ENCODE measurements around the gene MEX3D. TPM values are rescaled to one million over a fixed set of nuclear protein-coding genes. Genes with fewer than 3 reads are reported as not detected.

Gene MEX3D
- total RNA-seq, 2 experiments from 2014 or later: 1.6 to 2.3 TPM

- DNase-seq (no peak), ATAC-seq (ENCODE audit: poor library complexity) (no peak)
- Mint-ChIP-seq H3K4me3 (peak overlapping the region; percentile 1), H3K27ac (peak overlapping the region; percentile 6), H3K36me3 (ENCODE audit: low read depth) (no peaks in the 10 kb centered on the region), H3K27me3 (peaks cover 25% of the 10 kb centered on the region), H3K9me3 (no peaks in the 10 kb centered on the region), H3K4me1 (ENCODE audit: low read depth) (peaks cover 27% of the 10 kb centered on the region)
- H3K4me1 ChIP-seq (ENCODE audit: insufficient read depth, low read length): peaks cover 43% of the 10 kb centered on the region
- intact Hi-C loops (cut with DNase I, micrococcal nuclease): loop anchor here (5.0 kb wide), 2 partner anchors 33 to 73 kb away; partner anchors contain the start of genes C19orf25 (in 1 of the 2) and RPS15 (in 1 of the 2)
- H3K27ac ChIP-seq (ENCODE audit: low read depth in 1 of 2, low read length in 2 of 2): no peak overlapping the region
- no peak for TF ChIP-seq CTCF (IDR thresholded peaks at IDR 0.05)
- no peaks in the 10 kb centered on the region for H3K36me3 ChIP-seq (ENCODE audit: insufficient read depth, low read length)
- H3K9me3 ChIP-seq (ENCODE audit: control insufficient read depth in 1 of 2, insufficient read depth in 1 of 2, low read length in 2 of 2): peaks cover 0 to 28% of the 10 kb centered on the region in 2 experiments
- CTCF ChIA-PET: interaction anchor here (1.2 kb wide), 1 partner anchor 36 kb away, joined by 5 read pairs; no protein-coding TSS in a partner anchor
- no peak overlapping the region for H3K4me3 ChIP-seq (ENCODE audit: low read length)
- POLR2A ChIA-PET: interaction anchor here (2.0 kb wide), 1 partner anchor 19 kb away, joined by 7 read pairs; the partner anchor contains the start of genes PCSK4 and REEP6
- no peaks in the 10 kb centered on the region for H3K27me3 ChIP-seq (ENCODE audit: control insufficient read depth in 1 of 2, insufficient read depth in 2 of 2, low read length in 2 of 2)
Observed at GRCh38 chr19:1509602-1510441, 58.3 kb downstream of the MEX3D start.

GRCh38 chr19:1508507-1508856, 59.6 kb downstream of the MEX3D start:
- no peaks in the 10 kb centered on the region for H3K36me3 ChIP-seq (ENCODE audit: insufficient read depth, low read length)
- Mint-ChIP-seq H3K36me3 (ENCODE audit: low read depth) (no peaks in the 10 kb centered on the region), H3K27me3 (peaks cover 21% of the 10 kb centered on the region), H3K9me3 (no peaks in the 10 kb centered on the region), H3K4me1 (ENCODE audit: low read depth) (peaks cover 27% of the 10 kb centered on the region), H3K27ac (no peak overlapping the region), H3K4me3 (no peak overlapping the region)
- TF ChIP-seq CTCF (IDR thresholded peaks at IDR 0.05): no peak
- peaks cover 42% of the 10 kb centered on the region for H3K4me1 ChIP-seq (ENCODE audit: insufficient read depth, low read length)
- H3K27ac ChIP-seq (ENCODE audit: low read depth in 1 of 2, low read length in 2 of 2): no peak overlapping the region
- no peak overlapping the region for H3K4me3 ChIP-seq (ENCODE audit: low read length)
- peaks cover 6% of the 10 kb centered on the region in 2 experiments for H3K27me3 ChIP-seq (ENCODE audit: control insufficient read depth in 1 of 2, insufficient read depth in 2 of 2, low read length in 2 of 2)
- intact Hi-C loops (cut with DNase I, micrococcal nuclease): loop anchor here in 1 of 2 experiments (1.0 kb wide), 1 partner anchor 17 kb away; the partner anchor contains the start of gene REEP6
- ChIA-PET POLR2A (interaction anchor here (2.0 kb wide), 1 partner anchor 18 kb away, joined by 7 read pairs; the partner anchor contains the start of genes PCSK4 and REEP6), CTCF (interaction anchor here (0.6 to 1.2 kb wide), 2 partner anchors 37 to 219 kb away, joined by 3 to 5 read pairs; no protein-coding TSS in a partner anchor)
- H3K9me3 ChIP-seq (ENCODE audit: control insufficient read depth in 1 of 2, insufficient read depth in 1 of 2, low read length in 2 of 2): peaks cover 0 to 35% of the 10 kb centered on the region in 2 experiments
- no peak for ATAC-seq (ENCODE audit: poor library complexity)
- no peak for DNase-seq

DNA sequence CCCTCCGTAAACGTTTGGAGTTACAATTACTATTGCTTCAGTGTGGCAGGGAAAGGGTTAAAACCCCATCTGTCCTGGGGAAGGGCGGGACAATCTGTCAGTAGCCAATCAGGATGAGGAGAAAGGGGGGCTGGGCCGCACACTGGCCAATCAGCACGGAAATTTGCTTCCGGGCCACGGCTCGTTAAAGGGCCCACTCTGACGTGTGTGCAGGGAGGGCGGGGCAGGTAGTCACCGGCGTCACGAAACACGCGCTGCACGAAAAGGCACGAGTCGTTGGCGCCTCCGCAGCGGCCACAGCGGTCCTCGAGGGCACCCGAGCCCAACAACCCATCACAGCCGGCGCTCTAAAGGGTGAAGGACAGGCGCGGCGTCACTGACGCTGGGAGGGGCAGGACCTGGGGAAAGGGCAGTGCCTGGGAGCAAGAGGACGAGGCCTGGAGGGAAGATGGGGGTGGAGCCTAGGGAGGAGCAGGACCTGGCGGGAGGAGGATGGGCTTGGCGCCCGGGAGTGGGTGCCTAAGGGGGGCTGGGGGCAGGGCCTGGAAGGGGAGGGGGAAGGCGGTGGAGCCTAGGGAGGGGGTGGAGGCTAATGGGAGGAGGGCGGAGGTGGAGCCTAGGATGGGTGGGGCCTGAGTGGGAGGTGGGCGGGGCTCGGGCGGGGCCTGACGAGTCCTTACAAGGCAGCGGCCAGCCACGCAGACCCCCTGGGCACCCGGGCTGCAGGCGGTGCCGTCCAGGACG, 60.2 kb downstream of the MEX3D start:
- Mint-ChIP-seq H3K27ac (peak overlapping the region; percentile 87), H3K4me3 (peak overlapping the region; percentile 87), H3K9me3 (no peaks in the 10 kb centered on the region), H3K36me3 (ENCODE audit: low read depth) (no peaks in the 10 kb centered on the region), H3K27me3 (peaks cover 23% of the 10 kb centered on the region), H3K4me1 (ENCODE audit: low read depth) (peaks cover 27% of the 10 kb centered on the region)
- peak overlapping the region in 1 of 2 donors; percentile 62 for H3K27ac ChIP-seq (ENCODE audit: low read depth in 1 of 2, low read length in 2 of 2)
- H3K4me1 ChIP-seq (ENCODE audit: insufficient read depth, low read length): peaks cover 44% of the 10 kb centered on the region
- peak; percentile 90 for ATAC-seq (ENCODE audit: poor library complexity)
- no peaks in the 10 kb centered on the region for H3K36me3 ChIP-seq (ENCODE audit: insufficient read depth, low read length)
- ChIA-PET POLR2A (interaction anchor here (2.0 kb wide), 1 partner anchor 17 kb away, joined by 7 read pairs; the partner anchor contains the start of genes PCSK4 and REEP6), CTCF (interaction anchor here (0.6 kb wide), 1 partner anchor 219 kb away, joined by 3 read pairs; no protein-coding TSS in a partner anchor)
- peak; percentile 86 to 97 (median 92) for DNase-seq
- TF ChIP-seq CTCF (IDR thresholded peaks at IDR 0.05): no peak
- intact Hi-C loops (cut with DNase I, micrococcal nuclease): loop anchor here (1.0 kb wide), 2 partner anchors 17 to 18 kb away; partner anchors contain the start of genes PCSK4 (in 1 of the 2) and REEP6 (in 1 of the 2)
- peaks cover 0 to 40% of the 10 kb centered on the region in 2 experiments for H3K9me3 ChIP-seq (ENCODE audit: control insufficient read depth in 1 of 2, insufficient read depth in 1 of 2, low read length in 2 of 2)
- peaks cover 10 to 11% of the 10 kb centered on the region in 2 experiments for H3K27me3 ChIP-seq (ENCODE audit: control insufficient read depth in 1 of 2, insufficient read depth in 2 of 2, low read length in 2 of 2)
- H3K4me3 ChIP-seq (ENCODE audit: low read length): peak overlapping the region; percentile 54
